HG02943 (cell line): ENCODE results near the gene SYNGR2.
A peak's percentile ranks its signal among the peaks of the same experiment; 100 is the strongest.
"Not testable (repeated sequence)": the region's sequence is repeated elsewhere in the genome, so short reads cannot be mapped to it uniquely, and the experiment has no call there.

Source experiments
- ATAC-seq: cut with Tn5 transposase; IDR thresholded peaks from one replicate; pipeline ENCODE4 v1.9.1; 2021; ENCODE audit warnings: mild to moderate bottlenecking, low read depth, moderate library complexity; ENCODE audit not compliant: unreplicated experiment

SYNGR2 gene

DNA sequence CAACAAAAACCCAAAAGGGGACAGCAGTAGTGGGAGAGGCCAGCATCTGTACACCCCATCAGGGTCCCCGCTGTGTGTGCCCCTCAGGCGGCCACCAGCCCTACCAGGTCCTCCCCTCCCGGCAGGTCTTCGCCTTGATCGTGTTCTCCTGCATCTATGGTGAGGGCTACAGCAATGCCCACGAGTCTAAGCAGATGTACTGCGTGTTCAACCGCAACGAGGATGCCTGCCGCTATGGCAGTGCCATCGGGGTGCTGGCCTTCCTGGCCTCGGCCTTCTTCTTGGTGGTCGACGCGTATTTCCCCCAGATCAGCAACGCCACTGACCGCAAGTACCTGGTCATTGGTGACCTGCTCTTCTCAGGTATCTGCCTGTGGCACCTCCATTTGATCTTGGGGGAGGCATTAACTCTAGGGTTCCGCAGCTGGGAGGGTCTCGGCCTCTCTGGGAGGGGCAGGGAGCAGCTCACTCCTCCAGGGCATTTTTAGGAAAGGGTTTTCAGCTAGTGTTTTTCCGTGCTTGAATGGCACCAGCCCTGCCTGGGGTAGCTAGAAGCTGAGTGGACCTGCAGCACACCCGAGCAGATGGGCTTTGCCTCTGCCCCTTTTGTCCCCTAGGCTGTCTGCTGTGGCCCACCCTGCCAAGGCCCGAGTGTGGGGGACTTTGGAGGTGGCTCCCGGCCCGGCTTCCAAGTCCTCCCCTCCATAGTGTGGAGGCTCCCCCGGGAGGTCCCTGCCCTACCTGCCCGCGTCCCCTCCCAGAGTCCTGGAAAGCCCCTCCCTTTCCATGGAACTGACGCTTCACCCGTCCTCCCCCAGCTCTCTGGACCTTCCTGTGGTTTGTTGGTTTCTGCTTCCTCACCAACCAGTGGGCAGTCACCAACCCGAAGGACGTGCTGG is 2.6 kb downstream of the SYNGR2 start:
- ATAC-seq: no peak

DNA sequence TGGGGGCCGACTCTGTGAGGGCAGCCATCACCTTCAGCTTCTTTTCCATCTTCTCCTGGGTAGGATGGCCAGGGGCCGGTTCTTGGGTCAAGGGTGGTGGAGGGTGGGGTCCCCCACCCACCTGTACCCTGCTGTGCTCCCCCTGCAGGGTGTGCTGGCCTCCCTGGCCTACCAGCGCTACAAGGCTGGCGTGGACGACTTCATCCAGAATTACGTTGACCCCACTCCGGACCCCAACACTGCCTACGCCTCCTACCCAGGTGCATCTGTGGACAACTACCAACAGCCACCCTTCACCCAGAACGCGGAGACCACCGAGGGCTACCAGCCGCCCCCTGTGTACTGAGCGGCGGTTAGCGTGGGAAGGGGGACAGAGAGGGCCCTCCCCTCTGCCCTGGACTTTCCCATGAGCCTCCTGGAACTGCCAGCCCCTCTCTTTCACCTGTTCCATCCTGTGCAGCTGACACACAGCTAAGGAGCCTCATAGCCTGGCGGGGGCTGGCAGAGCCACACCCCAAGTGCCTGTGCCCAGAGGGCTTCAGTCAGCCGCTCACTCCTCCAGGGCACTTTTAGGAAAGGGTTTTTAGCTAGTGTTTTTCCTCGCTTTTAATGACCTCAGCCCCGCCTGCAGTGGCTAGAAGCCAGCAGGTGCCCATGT is 3.3 kb downstream of the SYNGR2 start:
- not testable (repeated sequence) for ATAC-seq

DNA sequence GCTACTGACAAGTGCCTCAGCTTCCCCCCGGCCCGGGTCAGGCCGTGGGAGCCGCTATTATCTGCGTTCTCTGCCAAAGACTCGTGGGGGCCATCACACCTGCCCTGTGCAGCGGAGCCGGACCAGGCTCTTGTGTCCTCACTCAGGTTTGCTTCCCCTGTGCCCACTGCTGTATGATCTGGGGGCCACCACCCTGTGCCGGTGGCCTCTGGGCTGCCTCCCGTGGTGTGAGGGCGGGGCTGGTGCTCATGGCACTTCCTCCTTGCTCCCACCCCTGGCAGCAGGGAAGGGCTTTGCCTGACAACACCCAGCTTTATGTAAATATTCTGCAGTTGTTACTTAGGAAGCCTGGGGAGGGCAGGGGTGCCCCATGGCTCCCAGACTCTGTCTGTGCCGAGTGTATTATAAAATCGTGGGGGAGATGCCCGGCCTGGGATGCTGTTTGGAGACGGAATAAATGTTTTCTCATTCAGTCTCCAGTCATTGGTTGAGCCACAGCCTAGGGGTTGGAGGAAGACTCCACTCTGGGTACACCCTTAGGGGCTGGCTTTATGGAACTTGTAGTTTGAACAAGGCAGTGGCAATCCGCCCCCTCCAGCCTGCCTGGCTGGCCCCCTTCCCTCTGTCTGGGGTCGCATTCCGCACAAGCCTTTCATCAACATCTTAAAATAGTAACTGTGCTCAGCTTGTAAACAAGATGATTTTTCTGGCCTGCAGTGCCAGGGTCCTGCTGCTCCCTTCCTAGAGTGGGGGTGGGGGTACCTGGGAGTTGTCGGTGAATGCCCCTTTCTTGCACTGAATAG is 4.1 kb downstream of the SYNGR2 start:
- ATAC-seq: no peak

DNA sequence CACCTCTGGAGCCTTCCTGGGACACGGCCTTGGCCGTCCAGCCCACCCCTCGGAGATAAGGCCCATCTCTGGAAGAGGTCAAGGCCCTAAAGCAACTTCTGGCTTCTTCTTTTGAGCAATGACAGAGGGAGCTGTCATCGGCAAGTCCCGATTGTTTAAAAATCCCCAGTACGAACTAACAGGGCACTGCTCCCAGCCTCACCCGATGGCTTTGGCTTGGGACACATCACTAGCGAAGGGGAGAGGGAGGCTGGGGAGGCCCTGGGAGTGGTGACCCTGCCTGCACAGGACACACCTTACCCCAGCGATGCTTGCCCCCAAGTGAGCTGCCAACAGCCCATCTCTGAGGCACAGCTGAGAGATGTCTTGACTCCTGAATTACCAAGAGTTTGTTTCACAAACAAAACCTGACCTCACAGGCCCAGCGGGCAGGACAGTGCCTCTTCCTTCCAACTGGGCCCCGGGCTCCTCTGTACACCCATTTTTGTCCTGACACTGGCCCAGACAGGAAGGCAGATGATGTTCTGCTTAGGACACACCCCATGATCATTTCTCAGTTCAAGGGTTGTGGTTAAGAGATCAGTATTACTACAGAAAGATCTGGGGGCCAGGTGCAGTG is 4.8 kb downstream of the SYNGR2 start:
- ATAC-seq: no peak

DNA sequence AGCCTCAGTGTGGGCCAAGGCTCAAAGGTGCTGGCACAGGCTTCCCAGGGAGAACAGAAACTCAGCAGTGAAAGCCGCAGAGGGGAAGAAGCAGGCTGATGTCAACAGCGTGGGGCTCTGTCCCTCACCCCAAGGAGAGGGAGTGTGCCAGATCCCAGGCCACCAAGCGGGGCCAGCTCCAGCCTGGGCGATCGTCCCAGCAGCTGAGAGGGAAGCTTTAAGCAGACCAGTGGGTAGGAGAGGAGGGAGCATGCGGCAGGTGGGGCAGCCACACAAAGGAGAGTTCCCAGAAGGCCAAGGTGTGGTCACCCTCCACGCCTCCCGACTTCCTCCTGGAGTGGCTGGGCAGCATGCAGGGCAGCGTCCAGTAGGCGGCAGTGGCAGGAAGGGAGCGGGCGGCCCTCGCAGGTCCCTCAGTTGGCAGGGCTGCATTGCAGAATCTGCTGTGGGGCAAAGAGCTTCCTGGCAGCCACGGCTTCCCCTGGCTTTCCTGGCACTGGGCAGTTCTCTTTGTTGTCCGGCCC is 6.0 kb downstream of the SYNGR2 start:
- no peak for ATAC-seq

DNA sequence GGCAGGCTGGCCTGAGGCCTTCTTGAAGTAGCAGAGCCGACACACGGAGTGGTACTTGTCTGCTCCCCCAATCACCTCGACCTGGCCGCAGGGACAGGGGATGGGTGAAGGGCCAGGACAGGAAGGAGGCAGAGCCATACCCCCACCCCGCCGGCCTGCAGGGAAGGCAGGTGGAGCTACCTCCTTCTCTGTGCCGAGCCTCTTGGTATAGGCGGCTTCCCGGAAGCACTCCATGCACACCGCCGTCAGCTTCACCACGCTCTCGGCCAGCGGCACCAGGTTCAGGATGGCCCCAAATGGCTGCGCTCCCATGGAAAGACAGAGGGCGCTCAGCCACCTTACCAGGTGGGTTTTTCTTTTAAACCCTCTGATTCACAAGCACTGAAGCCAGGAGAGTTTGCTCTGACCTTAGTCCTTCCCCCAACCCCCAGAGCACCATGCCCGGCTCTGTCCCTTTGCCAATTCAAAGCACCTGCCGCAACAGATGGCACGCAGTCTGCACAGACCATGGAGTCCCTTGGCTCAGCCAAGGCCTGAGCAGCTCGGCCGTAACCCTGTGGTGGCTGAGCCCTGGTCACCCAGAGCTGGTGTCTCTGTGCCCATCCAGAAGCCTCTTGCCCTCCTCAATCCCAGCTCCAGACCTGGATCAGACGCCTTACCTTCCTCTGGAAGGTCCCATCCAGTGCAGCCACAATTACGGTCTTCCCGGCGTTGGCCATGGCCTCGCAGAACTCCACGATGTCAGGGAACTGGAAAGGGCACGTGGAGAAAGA is 6.7 kb downstream of the SYNGR2 start:
- no peak for ATAC-seq

DNA sequence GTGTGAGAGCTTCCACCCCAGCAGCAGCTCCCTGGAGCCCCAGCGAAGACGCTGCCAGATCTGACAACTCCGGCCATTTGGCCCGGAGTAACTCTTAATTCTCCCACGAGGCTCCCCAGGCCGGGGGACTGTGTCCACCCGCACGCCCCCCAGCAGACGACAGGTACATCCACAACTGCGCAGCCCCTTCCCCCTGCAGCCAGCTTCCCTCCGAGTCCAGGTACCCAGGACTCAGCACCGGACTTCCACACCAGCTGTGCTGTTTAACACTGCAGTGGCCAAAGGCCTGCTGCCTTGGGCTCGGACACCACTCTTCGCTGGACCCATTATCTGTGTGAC is 7.2 kb downstream of the SYNGR2 start:
- ATAC-seq: no peak

DNA sequence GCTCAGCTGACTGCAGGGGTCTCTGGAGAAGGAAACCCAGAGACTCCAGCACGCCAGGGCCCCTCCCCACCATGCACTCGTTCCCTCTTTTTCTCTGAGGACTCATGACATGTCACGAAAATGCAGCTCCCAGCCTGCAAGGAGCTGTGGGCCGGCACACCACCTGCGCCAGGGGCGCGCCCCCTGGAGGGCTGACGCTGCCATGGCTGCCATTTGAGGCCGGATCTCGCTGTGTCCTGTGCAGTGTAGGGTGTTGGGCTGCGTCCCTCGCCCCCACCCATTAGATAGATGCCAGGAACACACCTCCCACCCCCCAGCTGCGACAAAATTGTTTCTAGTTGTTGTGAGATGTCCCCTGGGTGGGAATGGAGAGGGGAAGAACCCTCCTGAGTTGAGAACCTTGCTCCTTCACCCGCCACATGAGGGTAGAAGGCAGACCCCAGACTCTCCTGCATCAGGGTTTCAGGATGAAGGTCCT is 8.2 kb downstream of the SYNGR2 start:
- no peak for ATAC-seq

DNA sequence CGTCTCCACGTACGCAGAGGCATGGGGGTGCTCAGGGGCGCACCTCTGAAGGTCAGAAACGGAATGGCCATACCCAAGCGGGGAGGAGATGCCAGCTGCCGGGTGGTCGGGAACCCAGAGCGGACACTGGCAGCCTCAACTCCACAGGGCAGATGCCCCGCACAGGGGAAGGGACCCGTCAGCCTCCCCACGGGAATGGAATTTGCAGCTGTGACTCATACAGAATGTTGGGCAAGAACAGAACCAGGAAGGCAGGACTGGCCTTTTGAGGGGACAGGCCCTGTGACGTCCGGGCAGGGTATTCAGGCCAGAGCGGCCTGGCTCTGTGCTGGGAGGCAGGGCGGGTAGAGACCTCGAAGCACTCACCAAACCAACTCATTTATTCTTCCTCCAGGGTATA is 11.0 kb downstream of the SYNGR2 start:
- ATAC-seq: no peak

DNA sequence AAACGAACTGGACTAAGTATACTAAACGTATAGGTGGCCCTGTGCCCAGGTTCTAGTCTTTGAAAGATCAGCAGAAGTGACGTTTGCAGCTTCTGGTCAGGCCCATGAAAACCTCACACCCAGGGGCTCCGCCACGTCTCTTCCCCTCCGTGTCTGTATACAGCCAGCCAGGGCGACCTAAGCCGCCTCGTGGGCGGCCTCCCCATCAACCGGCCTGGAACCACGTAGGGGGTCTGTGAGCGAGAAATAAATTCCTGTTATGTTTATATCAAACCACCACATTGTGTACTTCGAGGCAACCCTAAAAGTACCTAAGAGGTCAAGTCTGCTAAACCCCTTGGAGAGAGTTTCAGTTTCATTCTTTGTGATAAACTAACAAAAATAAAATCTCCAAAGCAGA is 11.7 kb downstream of the SYNGR2 start:
- no peak for ATAC-seq

DNA sequence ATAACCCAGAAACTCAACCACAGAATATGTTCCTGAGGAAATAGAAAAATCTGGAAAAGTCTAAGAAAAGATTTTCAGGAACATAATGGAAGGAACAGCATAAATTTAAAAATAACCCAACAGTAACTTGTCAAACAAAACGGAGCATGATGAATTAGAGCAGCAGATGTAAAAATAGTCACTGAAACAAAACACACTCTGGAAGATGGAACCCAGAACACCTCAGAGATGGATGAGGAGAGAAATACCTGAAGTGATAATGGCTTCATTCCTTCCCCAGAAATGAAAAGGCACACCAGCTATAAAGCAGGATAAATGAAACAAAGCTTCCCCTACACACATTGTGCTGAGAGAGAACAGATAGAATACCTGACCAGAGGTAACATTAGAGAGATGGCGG is 12.1 kb downstream of the SYNGR2 start:
- no peak for ATAC-seq

DNA sequence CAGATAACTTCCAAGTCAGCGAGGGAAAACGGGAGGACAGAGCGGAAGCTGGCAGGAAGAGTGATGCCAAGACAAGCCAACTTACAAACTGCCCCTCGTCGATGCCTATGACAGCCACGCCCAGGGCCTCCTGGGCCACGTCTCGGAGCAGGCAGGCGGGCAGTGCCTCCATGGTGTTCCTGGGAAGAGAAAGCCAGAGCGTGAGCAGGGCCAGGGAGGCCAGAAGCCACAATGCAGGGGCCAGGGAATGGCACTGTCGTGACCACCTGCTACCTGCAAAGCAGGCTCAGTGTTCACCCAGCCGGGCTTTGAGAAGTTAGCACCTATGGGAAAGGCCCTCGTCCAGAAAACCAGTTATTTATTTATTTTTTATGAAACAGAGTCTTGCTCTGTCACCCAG is 14.1 kb downstream of the SYNGR2 start:
- no peak for ATAC-seq

DNA sequence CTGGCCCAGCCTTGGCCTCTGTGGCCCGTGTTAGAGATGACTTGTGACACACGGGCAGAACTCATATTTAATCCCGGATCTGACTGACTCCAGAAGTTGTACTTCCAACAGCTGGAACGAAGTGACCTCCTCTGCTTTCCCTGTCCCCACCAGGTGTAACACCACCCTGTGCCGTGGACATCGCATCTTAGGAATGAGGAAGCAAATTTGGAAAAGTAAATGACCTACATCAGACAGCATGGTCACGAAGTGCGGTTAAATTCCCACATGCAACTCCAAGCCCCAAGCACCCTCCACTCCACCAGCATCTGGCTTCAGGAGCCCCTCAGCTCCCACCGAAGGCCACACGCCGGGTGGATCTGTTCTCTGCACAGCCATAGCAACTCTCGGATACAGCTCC is 15.5 kb downstream of the SYNGR2 start:
- ATAC-seq: no peak

DNA sequence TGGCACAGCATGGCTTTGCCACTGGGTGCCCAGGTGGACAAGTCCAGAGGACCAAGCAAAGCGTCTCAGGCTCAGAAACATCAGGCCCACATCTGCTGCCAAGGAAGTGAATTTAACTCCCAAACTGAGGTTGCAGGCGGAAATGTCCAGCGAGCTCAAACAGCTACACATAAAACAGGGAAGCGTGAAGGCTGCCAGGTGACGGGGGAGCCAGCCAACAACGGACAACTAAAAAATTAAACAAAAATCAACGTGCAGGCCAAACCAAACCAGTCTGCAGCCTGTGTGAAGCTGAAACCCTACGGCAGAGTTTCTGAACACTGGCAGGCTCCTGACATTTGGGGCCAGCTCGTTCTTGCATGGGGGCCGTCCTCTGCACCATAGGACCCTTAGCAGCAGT is 16.0 kb downstream of the SYNGR2 start:
- no peak for ATAC-seq

DNA sequence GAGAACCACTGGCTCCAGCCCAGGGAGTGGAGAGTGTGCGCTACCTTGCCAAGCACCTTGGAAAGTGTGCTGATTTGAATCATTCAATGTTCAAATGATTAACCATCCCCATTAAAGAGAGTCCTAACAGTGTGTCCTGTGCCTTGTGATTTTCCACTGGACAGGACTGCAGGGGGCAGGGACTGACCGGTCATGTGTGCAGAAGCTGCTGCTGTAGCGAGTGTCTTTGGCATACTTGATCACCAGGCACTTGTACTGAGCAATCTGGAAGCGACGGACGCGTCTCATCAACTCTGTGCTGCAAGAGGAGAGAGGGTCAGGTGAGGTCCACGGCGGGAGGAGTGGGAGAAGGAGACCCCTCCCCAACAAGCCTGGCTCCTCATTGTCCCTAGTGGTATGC is 16.5 kb downstream of the SYNGR2 start:
- ATAC-seq: no peak

DNA sequence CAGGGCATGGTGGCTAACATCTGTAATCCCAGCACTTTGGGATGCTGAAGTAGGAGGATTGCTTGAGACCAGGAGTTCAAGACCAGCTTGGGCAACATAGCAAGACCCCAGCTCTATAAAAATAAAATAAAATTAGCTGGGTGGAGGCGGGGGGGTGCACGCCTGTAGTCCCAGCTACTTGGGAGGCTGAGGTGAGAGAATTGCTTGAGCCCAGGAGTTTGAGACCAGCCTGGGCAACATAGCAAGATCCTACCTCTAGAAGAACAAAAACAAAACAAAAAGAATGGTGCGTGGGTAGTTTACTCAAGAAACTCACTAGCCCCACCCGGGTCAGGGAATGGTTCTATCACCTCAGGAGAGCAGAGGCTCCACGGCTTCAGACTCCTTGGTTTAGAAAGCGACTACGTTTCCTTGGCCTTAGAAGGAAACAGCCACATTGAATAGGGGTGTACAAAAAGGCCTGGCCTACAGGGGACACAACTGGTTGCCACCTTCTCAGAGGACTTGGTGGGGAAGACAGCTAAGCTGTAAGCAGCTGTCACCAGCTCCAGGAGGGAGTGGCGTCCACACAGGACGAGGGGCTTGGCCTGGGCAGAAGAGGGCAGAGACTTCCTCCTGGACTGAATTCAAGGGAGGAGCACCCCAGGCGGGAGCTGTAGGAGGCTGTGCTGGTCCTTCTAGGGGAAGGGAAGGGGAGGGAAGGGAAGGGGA is 17.8 kb downstream of the SYNGR2 start:
- no peak for ATAC-seq

DNA sequence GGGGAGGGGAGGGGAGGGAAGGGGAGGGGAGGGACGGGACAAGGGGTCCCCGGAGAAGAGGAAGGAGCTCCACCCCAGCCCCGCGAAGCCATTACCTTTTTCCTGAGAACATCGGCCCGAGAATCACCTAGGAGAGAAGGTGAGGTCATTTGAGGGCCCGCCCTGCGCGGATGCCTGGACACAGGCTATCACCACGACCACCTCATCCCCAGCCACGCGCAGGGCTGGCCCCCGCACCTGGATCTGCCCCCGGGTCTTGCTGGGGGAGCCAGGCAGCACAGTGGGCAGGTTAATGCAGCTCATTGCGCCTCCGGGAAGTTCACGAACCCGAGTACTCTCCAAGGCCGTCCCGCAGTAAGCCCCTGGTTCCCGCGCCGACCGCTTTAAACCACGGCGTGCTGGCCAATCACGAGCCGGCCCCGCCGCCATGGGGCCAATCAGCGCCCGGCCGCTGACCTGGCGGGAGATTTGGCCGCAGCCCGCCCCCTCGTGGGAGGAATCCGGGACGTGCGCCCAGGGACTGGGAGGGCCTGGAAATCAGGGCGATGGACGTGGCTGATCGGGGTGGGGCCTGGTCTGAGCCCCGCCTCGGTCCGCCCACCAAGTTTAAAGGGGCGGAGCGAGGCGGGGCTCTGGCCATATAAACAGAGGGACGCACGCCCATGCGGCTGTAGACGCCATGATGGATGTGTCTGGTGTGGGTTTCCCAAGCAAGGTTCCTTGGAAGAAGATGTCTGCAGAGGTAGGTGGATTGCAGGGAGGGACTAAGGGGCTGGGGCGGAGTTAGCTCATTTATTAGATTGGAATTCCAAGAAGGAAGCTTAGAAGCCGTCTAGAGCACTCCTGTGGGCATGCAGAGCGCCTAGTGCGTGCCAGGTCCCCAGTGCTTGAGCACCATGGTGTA is 18.6 kb downstream of the SYNGR2 start, which contains the start of the genes AFMID and TK1:
TSS of gene AFMID (plus strand) at position 671 of the 904 bp plus-strand sequence. CDS start at position 680, 9 bp downstream.
TSS of gene TK1 (minus strand) at position 361 of the 904 bp plus-strand sequence. CDS start at position 303, 58 bp downstream.
- ATAC-seq: peak; percentile 69

DNA sequence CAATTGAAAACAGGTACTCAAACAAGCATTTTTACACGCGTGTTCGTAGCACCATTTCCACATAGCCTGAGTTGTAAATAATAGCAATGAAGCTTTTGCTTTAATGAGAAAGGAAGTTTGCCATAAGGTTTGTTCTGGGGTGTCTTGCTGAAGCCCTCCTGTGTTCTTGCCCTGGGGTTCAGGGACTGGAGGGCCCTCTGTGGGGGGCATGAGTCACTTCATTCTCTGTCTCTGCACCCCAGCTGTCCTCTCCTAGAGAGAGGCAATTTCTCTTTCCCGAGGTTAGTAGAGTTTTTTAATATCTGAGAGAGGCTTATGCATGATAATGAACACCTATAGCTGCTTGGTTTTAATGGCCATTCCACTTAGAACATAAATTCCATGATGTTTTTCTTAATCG is 28.3 kb downstream of the SYNGR2 start:
- ATAC-seq: no peak
